ENCODE measurements around the gene DDX39B.
A peak's percentile ranks its signal among the peaks of the same experiment; 100 is the strongest.

Gene DDX39B

DNA sequence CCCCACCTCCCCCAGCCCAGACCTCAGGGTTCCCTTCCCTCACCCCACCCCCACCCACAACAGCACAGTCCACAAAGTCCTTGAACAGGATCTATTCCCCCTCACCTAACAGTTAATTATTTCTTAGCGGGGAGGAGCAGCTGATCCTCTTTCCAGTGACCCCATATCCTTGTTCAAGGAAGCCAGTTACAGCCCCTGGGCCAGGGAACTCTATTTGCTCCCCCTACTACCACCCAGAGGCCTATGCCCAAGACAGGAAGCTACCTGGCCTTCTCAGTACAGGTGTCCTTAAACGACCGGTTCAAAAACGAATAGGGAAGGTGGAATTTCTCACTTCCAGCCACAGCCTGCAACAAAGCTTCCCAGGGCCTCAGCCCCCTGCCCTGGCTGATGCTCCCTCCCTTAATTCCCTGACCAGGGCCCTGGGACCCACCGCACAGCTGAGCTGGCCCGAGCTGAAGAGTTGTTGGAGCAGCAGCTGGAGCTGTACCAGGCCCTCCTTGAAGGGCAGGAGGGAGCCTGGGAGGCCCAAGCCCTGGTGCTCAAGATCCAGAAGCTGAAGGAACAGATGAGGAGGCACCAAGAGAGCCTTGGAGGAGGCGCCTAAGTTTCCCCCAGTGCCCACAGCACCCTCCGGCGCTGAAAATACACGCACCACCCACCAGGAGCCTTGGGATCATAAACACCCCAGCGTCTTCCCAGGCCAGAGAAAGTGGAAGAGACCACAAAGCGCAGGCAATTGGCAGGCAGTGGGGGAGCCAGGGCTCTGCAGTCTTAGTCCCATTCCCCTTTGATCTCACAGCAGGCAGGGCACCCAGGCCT is 12.3 kb downstream of the DDX39B start:
- Mint-ChIP-seq H3K4me3 (no peak overlapping the region), H3K4me1 (peaks cover 12% of the 10 kb centered on the region), H3K27me3 (ENCODE audit: low read depth) (no peaks in the 10 kb centered on the region), H3K9me3 (no peaks in the 10 kb centered on the region), H3K36me3 (ENCODE audit: low read depth) (peaks cover 51% of the 10 kb centered on the region), H3K27ac (peak overlapping the region in 1 of 3 experiments; percentile 67)
- no peak for TF ChIP-seq CTCF (IDR thresholded peaks at IDR 0.05; ENCODE audit: unreplicated experiment in 3 of 3)

GRCh38 chr6:31528821-31529328 is 12.9 kb downstream of the DDX39B start, which contains the start of gene MCCD1:
MCCD1 (plus strand) TSS chr6:31528962; CDS start chr6:31529015, 53 bp downstream.
- no peak for TF ChIP-seq CTCF (IDR thresholded peaks at IDR 0.05; ENCODE audit: unreplicated experiment in 3 of 3)
- Mint-ChIP-seq H3K9me3 (no peaks in the 10 kb centered on the region), H3K4me3 (peak within 1 kb of the TSS in 1 of 3 experiments; percentile 41), H3K27me3 (ENCODE audit: low read depth) (no peaks in the 10 kb centered on the region), H3K36me3 (ENCODE audit: low read depth) (peaks cover 47% of the 10 kb centered on the region), H3K4me1 (peaks cover 12% of the 10 kb centered on the region), H3K27ac (peak within 1 kb of the TSS in 1 of 3 experiments; percentile 67)

- Mint-ChIP-seq H3K27ac (peak overlapping the region in 1 of 3 experiments; percentile 67), H3K27me3 (ENCODE audit: low read depth) (peaks cover 1% of the 10 kb centered on the region), H3K4me1 (peaks cover 10% of the 10 kb centered on the region)
These were observed 13.5 kb downstream of the DDX39B start for GRCh38 chr6:31528307-31528777.

DNA sequence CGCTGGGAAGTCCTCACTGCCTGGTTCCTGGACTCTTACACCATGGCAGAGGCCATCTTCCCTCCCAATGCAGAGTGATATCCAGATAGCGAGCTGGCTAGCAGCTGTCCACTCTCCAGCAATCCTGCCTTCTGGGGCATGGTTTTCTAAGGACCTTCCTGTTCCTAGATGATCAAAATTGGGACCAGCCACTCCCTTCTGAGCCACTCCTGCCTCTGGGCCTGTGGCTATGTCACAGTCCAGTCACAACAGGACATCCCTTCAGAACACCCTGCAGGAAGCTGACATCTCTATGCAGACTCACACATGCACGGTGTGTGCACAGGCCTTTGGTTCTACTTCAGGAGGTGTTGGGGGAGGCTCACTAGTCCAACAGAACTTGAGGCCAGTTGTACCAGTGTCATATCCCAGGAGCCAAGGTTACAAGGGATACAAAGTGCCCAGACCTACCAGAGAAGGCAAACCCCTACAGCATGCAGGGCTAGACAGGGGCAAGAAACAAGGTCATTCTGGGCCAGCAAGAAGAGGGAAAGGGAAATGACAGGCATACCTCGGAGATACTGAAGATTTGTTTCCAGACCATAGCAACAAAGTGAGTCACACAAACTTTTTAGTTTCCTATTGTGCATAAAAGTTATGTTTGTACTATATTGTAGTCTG is 15.7 kb downstream of the DDX39B start:
- H3K27ac Mint-ChIP-seq, result peak overlapping the region in 1 of 3 experiments; percentile 15
- H3K4me3 Mint-ChIP-seq, result no peak overlapping the region
- no peak for TF ChIP-seq CTCF (IDR thresholded peaks at IDR 0.05; ENCODE audit: unreplicated experiment in 3 of 3)
- peaks cover 6% of the 10 kb centered on the region for H3K4me1 Mint-ChIP-seq
- H3K27me3 Mint-ChIP-seq (ENCODE audit: low read depth), result peaks cover 8% of the 10 kb centered on the region
- H3K36me3 Mint-ChIP-seq (ENCODE audit: low read depth), result peaks cover 21% of the 10 kb centered on the region
- no peaks in the 10 kb centered on the region for H3K9me3 Mint-ChIP-seq

More at GRCh38 chr6:31528307-31528777, 13.5 kb downstream of the DDX39B start:
- Mint-ChIP-seq H3K36me3 (ENCODE audit: low read depth) (peaks cover 43% of the 10 kb centered on the region), H3K4me3 (no peak overlapping the region), H3K9me3 (no peaks in the 10 kb centered on the region)
- TF ChIP-seq CTCF (IDR thresholded peaks at IDR 0.05; ENCODE audit: unreplicated experiment in 3 of 3), result no peak

- Mint-ChIP-seq H3K36me3 (ENCODE audit: low read depth) (peaks cover 16% of the 10 kb centered on the region), H3K27me3 (ENCODE audit: low read depth) (peaks cover 8% of the 10 kb centered on the region), H3K27ac (no peak overlapping the region), H3K4me1 (peaks cover 6% of the 10 kb centered on the region), H3K9me3 (no peaks in the 10 kb centered on the region), H3K4me3 (no peak overlapping the region)
- TF ChIP-seq CTCF (IDR thresholded peaks at IDR 0.05; ENCODE audit: unreplicated experiment in 3 of 3), result no peak
These were observed 16.3 kb downstream of the DDX39B start for GRCh38 chr6:31525553-31525931.
